K562 (cell line): ENCODE results near the gene EOMES. TPM values are rescaled to one million over a fixed set of nuclear protein-coding genes. Genes with fewer than 3 reads are reported as not detected.

ENCODE experiments used
- ATAC-seq: fragments of 200-7000 bp; cut with Tn5 transposase; 3 replicates; pipeline ENCODE4 v1.9.1; 2020; ENCODE audit warnings: moderate library complexity
- BruUV-seq: library from RNA; stranded (reverse); fragments of 400-500 nt; replicated peaks from 2 replicates; lab custom pipeline; 2021; lab: Mats Ljungman, UMichigan
- CTCF ChIA-PET: fragments of 300-600 bp; formaldehyde crosslinking; extraction: SDS; loops from one replicate; lab custom pipeline; 2021; ENCODE audit warnings: low intra/inter-chr PET ratio; lab: Yijun Ruan, JAX
- POLR2A ChIA-PET: fragments of 300-600, 350-650 bp; sonication (Branson Sonifier 250); formaldehyde crosslinking; extraction: SDS; loops from one replicate; lab custom pipeline; 2021; ENCODE audit warnings: antibody characterized with exemption, inconsistent platforms; lab: Yijun Ruan, JAX
- DNase-seq, 4 experiments: peaks; one replicate each; pipeline versions ENCODE4 v3.0.0 to v3.0.0-alpha.2; 2011 to 2018; ENCODE audit warnings: low spot score in 3 of 4, mixed read lengths in 3 of 4; ENCODE audit errors: extremely low read depth in 1 of 4
- FAIRE-seq: peaks from 2 replicates; lab custom pipeline; 2011; peaks lifted over from hg19 to GRCh38; lab: Jason Lieb, UNC
- H2AFZ ChIP-seq: 2 replicates; pipeline ENCODE4 v1.6.0; 2011; ENCODE audit warnings: low read depth, low read length, control low read depth, inconsistent platforms
- H3K27ac ChIP-seq: fragments of 200-600 bp; 3 replicates; pipeline ENCODE4 v1.8.0; 2011; ENCODE audit warnings: low read depth, mild to moderate bottlenecking, control low read depth, inconsistent platforms, low read length, moderate library complexity, mixed read lengths; ENCODE audit errors: extremely low read depth
- H3K27me3 ChIP-seq, 2 experiments: fragments of 300-600 bp in 1 of 2; 2 replicates in 1 of 2; 3 replicates in 1 of 2; pipeline versions ENCODE4 v1.6.0 to v1.8.0; 2011; ENCODE audit warnings: inconsistent platforms in 2 of 2, low read length in 2 of 2, mild to moderate bottlenecking in 1 of 2, mixed read lengths in 1 of 2, moderate library complexity in 1 of 2; ENCODE audit not compliant: control insufficient read depth in 2 of 2, insufficient read depth in 2 of 2
- H3K36me3 ChIP-seq: fragments of 300-600 bp; 3 replicates; pipeline ENCODE4 v1.8.0; 2011; ENCODE audit warnings: mild to moderate bottlenecking, low read length, inconsistent platforms; ENCODE audit not compliant: control insufficient read depth, insufficient read depth
- H3K4me1 ChIP-seq, 2 experiments: fragments of 200-600 bp in 1 of 2; replicated peaks in 1 of 2; 2 replicates in 1 of 2; 3 replicates in 1 of 2; pipeline versions ENCODE4 v1.5.1 to v1.8.0; 2011; ENCODE audit warnings: inconsistent platforms in 2 of 2, low read length in 2 of 2, mild to moderate bottlenecking in 1 of 2, mixed read lengths in 1 of 2, moderate library complexity in 1 of 2; ENCODE audit not compliant: control insufficient read depth in 2 of 2, insufficient read depth in 2 of 2
- H3K4me2 ChIP-seq: 2 replicates; pipeline ENCODE4 v1.6.1; 2011; ENCODE audit warnings: low read length, control low read depth, inconsistent platforms, mixed read lengths; ENCODE audit not compliant: insufficient read depth
- H3K4me3 ChIP-seq: fragments of 200-600 bp; sonication (generic), shearing (Covaris generic); 2 replicates; pipeline ENCODE4 v1.5.1; 2016; ENCODE audit warnings: control low read depth, inconsistent platforms
- H3K79me2 ChIP-seq: fragments of 200-600 bp; 3 replicates; pipeline ENCODE4 v1.8.0; 2011; ENCODE audit warnings: low read length, inconsistent platforms; ENCODE audit not compliant: control insufficient read depth, insufficient read depth
- H3K9ac ChIP-seq, 2 experiments: 2 replicates each; pipeline versions ENCODE4 v1.6.0 to v1.6.1; 2011; ENCODE audit warnings: low read depth in 2 of 2, low read length in 2 of 2, control low read depth in 1 of 2, inconsistent platforms in 1 of 2, mild to moderate bottlenecking in 1 of 2, mixed read lengths in 1 of 2; ENCODE audit not compliant: insufficient read depth in 1 of 2
- H3K9me1 ChIP-seq: one replicate; pipeline ENCODE4 v1.6.0; 2011; ENCODE audit warnings: inconsistent platforms, mild to moderate bottlenecking, low read length, moderate library complexity; ENCODE audit not compliant: control insufficient read depth, insufficient read depth
- H3K9me3 ChIP-seq: replicated peaks from 2 replicates; pipeline ENCODE4 v1.5.1; 2011; ENCODE audit warnings: low read depth, low read length, inconsistent platforms; ENCODE audit not compliant: control insufficient read depth, insufficient read depth
- H4K20me1 ChIP-seq: replicated peaks from 2 replicates; pipeline ENCODE4 v1.6.1; 2011; ENCODE audit warnings: low read length, inconsistent platforms, mixed read lengths; ENCODE audit not compliant: control insufficient read depth, insufficient read depth
- MGA ChIP-seq: fragments of 450-650 bp; IDR thresholded peaks from 2 replicates; pipeline ENCODE4 v1.6.1; 2016; ENCODE audit warnings: mild to moderate bottlenecking, moderate library complexity
- PCBP2 ChIP-seq: fragments of 200-400 bp; formaldehyde crosslinking; IDR thresholded peaks from 2 replicates; pipeline ENCODE4 v1.6.1; 2018; ENCODE audit warnings: low read length, low read depth, mild to moderate bottlenecking, moderate library complexity; ENCODE audit not compliant: poor library complexity, severe bottlenecking
- ZKSCAN8 ChIP-seq: fragments of 200-800 bp; sonication (Bioruptor generic); IDR thresholded peaks from 2 replicates; pipeline ENCODE4 v1.6.1; 2016; ENCODE audit warnings: missing genetic modification characterization, missing compliant biosample characterization
- ZNF133 ChIP-seq: fragments of 250-450 bp; sonication (Bioruptor Pico); IDR thresholded peaks from 2 replicates; pipeline ENCODE4 v1.4.0; 2020; ENCODE audit warnings: mild to moderate bottlenecking
- ZNF184 ChIP-seq: sonication (generic); formaldehyde crosslinking; IDR thresholded peaks from 2 replicates; pipeline ENCODE4 v1.5.0; 2020; ENCODE audit warnings: missing genetic modification reagents
- ZNF431 ChIP-seq: sonication (generic); formaldehyde crosslinking; IDR thresholded peaks from 2 replicates; pipeline ENCODE4 v1.8.0; 2022; ENCODE audit warnings: mild to moderate bottlenecking, missing genetic modification reagents
- ZNF764 ChIP-seq: fragments of 250-450 bp; sonication (Bioruptor Pico); IDR thresholded peaks from 2 replicates; pipeline ENCODE4 v1.4.0; 2020; ENCODE audit warnings: low read depth, mild to moderate bottlenecking, moderate library complexity
- WGBS: fragments of 100-300 bp; shearing (Covaris generic); methylation state at CpG from one replicate; pipeline ENCODE4 v1.1.6; 2016; ENCODE audit warnings: low coverage, mixed read lengths; ENCODE audit not compliant: insufficient coverage; ENCODE audit errors: missing lambda C conversion rate; 5-methylcytosine and 5-hydroxymethylcytosine counted together
- in situ Hi-C: fragments of 300-500 bp; cut with MboI; formaldehyde crosslinking; loops from 4 replicates; pipeline ENCODE4 v1.15.0; 2018; ENCODE audit warnings: inconsistent platforms, mixed read lengths
- intact Hi-C: fragments of 100-400 bp; cut with micrococcal nuclease; formaldehyde crosslinking; loops from 2 replicates; pipeline ENCODE4 v1.14.2; 2022
- polyA plus RNA-seq, 8 experiments: library from polyadenylated mRNA; depleted of rRNA in 4 of 8; stranded (reverse) in 5 of 8; unstranded in 3 of 8; fragments of >200 nt; fragmentation: Nextera tagmentation in 2 of 8; fragmentation: Illumina TruSeq in 1 of 8; extraction: Ambion mirVana in 2 of 8; extraction: Trizol in 1 of 8; gene quantifications; 2 replicates each; pipeline versions ENCODE4 v1.2.1 to v1.2.3, GENCODE V29; 2011 to 2014; ENCODE audit warnings: inconsistent platforms in 1 of 8, missing spikeins in 1 of 8
- total RNA-seq, 7 experiments: library from RNA; depleted of rRNA in 6 of 7; stranded (reverse); fragments of >200 nt in 6 of 7; fragmentation: Illumina TruSeq in 2 of 7; extraction: Trizol in 2 of 7; gene quantifications; 2 replicates each; pipeline versions ENCODE4 v1.2.1 to v1.2.3, GENCODE V29; 2011 to 2021; ENCODE audit warnings: low replicate concordance in 1 of 7

EOMES gene
- total and polyA plus RNA-seq, 9 of the 15 experiments (the other 6 are each of a cell fraction or from before 2014, with no cell fraction given) = 0.07 TPM; not detected in 8

- intact Hi-C loops = no loop called here
- CTCF ChIA-PET = no interaction called here
- no peak for FAIRE-seq
Observed at GRCh38 chr3:27695636-27696035, 26.5 kb downstream of the EOMES start.

GRCh38 chr3:27688053-27688452, 34.1 kb downstream of the EOMES start:
- Histone ChIP-seq H3K4me1 (no peaks in the 10 kb centered on the region), H2AFZ (no peak overlapping the region), H3K4me2 (no peak overlapping the region), H4K20me1 (no peaks in the 10 kb centered on the region), H3K9me3 (no peaks in the 10 kb centered on the region; the same call in 1 of the 2 replicates), H3K9me1 (no peaks in the 10 kb centered on the region), H3K27ac (no peak overlapping the region), H3K9ac (no peak overlapping the region), H3K4me3 (no peak overlapping the region), H3K36me3 (no peaks in the 10 kb centered on the region), H3K27me3 (no peaks in the 10 kb centered on the region), H3K79me2 (no peaks in the 10 kb centered on the region)
- no TSS peak for BruUV-seq
- WGBS = 0% methylated on average over 5 of the region's 5 CpGs
- ChIA-PET CTCF (no interaction called here), POLR2A (interaction anchor here (0.7 kb wide), 2 partner anchors 220 to 1787 kb away, joined by 3 read pairs; no protein-coding TSS in a partner anchor)
- no peak for FAIRE-seq
- intact Hi-C loops = no loop called here
- no peak for ATAC-seq
- in situ Hi-C loops = no loop called here
- no peak for DNase-seq
- TF ChIP-seq MGA = no peak
- no peak for TF ChIP-seq ZNF133 (CRISPR knock-in tag)
- no peak for TF ChIP-seq ZNF764 (CRISPR knock-in tag)

More at GRCh38 chr3:27695636-27696035, 26.5 kb downstream of the EOMES start:
- H3K4me3 ChIP-seq = no peak overlapping the region
- no peak overlapping the region for H2AFZ ChIP-seq
- BruUV-seq = no TSS peak
- H4K20me1 ChIP-seq = no peaks in the 10 kb centered on the region
- no peak for DNase-seq
- no peaks in the 10 kb centered on the region; the same call in 1 of the 2 replicates for H3K9me3 ChIP-seq
- H3K4me1 ChIP-seq = no peaks in the 10 kb centered on the region
- no peak for ATAC-seq
- no peaks in the 10 kb centered on the region for H3K9me1 ChIP-seq
- TF ChIP-seq ZKSCAN8 (CRISPR knock-in tag) = no peak
- peak; percentile 70 for TF ChIP-seq ZNF184
- TF ChIP-seq PCBP2 = no peak
- TF ChIP-seq ZNF431 (CRISPR knock-in tag) = no peak
- no peaks in the 10 kb centered on the region for H3K79me2 ChIP-seq
- POLR2A ChIA-PET = no interaction called here
- H3K27me3 ChIP-seq = no peaks in the 10 kb centered on the region
- H3K9ac ChIP-seq = no peak overlapping the region
- no peak overlapping the region for H3K27ac ChIP-seq
- no peak overlapping the region for H3K4me2 ChIP-seq
- WGBS = 0% methylated on average over 2 of the region's 2 CpGs
- no peaks in the 10 kb centered on the region for H3K36me3 ChIP-seq
- in situ Hi-C loops = no loop called here
